HG03045 (cell line): ENCODE data around the gene CYP27A1.

Source experiments
- ATAC-seq: cut with Tn5 transposase; IDR thresholded peaks from one replicate; pipeline ENCODE4 v1.9.1; 2021; ENCODE audit warnings: mild to moderate bottlenecking, moderate library complexity; ENCODE audit not compliant: unreplicated experiment

The CYP27A1 gene

GRCh38 chr2:218781691-218782527, at the start of gene CYP27A1:
CYP27A1 (plus strand) TSS chr2:218782147; CDS start chr2:218782183, 36 bp downstream.
- ATAC-seq: no peak

- ATAC-seq: no peak
Measured at GRCh38 chr2:218732761-218733158, 49.2 kb upstream of the CYP27A1 start.

DNA sequence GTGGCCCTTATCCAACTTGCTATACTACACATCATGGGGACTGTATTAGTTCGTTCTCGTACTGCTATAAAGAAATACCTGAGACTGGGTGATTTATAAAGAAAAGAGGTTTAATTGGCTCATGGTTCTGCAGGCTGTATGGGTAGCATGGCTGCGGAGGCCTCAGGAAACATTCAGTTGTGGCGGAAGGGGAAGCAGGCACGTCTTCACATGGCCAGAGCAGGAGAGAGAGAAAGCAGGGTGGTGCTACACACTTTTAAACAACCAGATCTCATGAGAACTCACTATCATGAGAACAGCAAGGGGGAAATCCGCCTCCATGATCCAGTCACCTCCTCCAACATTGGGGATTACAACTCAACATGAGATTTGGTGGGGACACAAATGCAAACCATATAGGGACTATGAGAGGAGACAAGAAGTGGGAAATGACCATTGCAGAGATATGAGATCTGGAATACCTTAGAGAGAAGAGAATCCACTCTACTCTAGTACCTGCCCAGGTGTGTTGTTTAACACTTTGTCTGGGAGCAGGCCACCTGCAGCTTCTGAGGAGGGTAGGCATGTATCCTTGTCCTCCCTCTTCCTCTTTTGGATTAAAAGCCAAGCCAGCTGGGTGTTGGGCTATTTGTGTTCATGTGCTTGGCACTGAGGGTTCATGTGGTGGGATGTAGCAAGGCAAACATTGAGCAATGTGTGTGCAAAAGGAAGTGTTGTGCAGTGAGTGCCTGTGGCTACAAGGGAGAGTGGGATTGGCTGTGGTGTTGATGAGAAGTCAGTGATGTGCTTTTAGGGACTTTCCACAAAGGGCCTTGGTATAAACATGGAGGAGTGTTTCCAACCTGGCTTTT, 48.6 kb upstream of the CYP27A1 start:
- ATAC-seq: no peak

- ATAC-seq: no peak
Measured at GRCh38 chr2:218734190-218734975, 47.6 kb upstream of the CYP27A1 start.

DNA sequence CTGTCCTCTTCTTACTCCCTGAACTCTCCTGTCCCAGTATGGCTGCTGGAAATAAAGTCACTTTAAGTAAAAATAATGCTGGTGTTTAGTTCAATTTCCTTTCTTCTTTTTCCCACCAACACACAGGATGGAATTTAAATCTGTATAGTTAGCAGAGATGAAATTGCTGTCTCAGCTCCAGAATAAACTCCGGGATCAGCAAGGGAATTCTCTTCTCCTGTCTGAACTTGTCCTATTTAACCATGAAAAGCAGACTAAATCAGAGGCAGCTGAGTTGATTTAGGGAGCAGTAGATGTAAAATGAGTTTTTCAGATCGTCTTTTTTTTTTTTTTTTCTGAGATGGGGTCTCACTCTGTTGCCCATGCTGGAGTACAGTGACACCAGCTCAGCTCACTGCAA, 45.4 kb upstream of the CYP27A1 start:
- ATAC-seq: no peak

GRCh38 chr2:218743068-218743467, 38.9 kb upstream of the CYP27A1 start:
- no peak for ATAC-seq

- no peak for ATAC-seq
Measured at GRCh38 chr2:218744615-218745014, 37.3 kb upstream of the CYP27A1 start.

DNA sequence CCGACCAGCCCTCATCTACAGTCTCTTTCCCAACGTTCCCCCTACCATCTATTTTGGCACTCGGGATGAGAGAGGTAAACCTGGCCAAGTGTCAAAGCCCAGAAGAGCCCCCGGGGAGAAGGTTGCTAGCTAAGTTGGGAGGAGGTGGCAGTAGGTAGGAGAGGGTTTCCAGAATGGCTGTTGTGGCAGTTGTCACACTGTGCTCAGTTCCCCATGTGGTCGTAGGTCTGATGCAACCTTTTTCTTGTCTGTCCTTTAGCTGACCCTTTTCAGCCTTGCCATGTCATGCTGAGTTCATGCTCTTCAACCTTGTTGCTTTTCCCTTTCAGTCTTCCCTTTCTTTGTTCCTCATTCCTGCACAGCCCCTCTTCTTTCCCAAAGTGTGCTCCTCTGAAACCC, 36.8 kb upstream of the CYP27A1 start:
- no peak for ATAC-seq

DNA sequence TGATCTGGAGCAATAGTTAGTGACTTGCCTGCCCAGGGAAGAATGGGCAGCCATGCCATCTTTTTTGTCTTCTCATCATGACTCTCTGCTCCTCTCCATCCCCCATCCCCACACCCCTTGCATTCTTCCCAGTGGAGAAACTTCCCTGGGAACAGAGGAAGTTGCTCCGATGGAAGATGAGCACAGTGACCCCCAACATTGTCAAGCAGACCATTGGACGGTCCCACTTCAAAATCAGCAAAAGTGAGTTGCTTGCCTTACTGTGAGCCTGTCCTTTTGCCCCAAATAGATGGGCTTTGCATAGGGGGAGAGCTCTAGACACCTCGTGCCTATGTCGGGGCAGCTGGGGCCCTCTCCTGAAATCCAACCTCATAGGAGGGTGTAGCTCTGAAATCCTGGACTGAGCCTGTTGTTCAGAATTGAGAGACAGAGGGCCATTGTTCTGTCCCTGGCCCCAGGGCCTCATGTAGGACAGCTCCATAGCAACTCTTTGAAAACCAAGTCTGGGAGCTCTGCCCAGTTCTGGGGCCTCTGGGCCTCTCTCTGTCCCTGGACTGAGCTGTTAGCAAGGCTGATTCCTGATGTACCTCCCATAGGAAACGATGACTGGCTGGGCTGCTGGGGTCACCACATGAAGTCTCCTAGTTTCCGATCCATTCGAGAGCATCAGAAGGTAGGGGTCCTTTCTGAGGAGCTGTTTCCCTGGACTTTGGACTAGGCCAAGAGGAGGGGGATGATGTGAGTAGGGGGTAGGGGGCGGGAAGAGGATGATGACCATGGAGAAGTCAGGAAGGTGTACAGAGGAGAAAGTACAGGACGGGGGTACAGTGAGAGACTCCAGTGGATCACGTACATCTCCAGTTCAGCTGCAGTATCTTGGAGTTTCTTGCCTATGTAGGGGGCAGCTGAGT, 36.1 kb upstream of the CYP27A1 start:
- ATAC-seq: no peak

DNA sequence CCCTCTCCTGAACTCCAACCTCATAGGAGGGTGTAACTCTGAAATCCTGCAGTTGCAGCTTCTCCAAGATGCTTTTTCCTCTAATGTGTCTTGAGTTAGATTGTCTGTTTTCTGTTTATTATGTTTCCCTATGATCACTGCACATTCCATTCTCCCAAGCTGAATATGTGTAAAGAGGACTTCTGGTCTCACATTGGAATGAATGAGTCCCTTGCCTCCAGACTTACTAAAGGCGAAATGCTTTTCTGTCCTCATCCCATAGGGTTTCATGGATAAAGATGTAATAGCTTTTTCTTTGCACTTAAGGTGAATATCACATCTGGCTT, 35.5 kb upstream of the CYP27A1 start:
- no peak for ATAC-seq

DNA sequence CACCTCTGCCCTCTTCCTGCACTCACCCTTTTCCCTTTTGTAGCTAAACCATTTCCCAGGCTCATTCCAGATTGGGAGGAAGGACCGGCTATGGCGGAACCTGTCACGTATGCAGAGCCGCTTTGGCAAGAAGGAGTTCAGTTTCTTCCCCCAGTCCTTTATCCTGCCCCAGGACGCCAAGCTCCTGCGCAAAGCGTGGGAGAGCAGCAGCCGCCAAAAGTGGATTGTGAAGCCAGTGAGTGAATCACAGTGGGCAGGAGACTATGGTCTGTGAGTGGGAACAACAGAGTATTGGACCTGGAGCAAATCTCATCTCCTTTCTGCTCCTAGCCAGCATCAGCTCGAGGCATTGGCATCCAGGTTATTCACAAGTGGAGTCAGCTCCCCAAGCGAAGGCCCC, 35.0 kb upstream of the CYP27A1 start:
- ATAC-seq: no peak

- no peak for ATAC-seq
Measured at GRCh38 chr2:218748741-218749441, 33.1 kb upstream of the CYP27A1 start.

- no peak for ATAC-seq
Measured at GRCh38 chr2:218754201-218754600, 27.7 kb upstream of the CYP27A1 start.

DNA sequence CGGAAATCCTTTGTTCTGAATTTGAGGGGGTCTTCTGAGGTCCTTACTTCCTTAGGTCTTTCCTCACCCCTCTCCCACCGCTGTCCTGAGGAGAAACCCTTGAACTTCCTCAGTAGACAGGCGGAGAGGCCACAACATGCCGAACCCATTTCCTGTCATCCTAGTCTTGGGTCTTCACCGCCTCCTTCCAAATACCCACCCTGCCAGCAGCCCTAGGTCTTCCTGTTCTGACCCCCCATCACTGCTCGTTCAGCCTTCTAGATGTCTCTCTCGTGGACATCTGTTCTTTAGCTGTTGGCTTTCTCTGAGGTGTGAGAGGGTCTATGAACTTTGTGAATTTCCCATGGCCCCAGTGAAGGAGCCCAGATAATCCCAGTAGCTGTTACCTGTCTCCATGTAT, 27.2 kb upstream of the CYP27A1 start:
- no peak for ATAC-seq

- ATAC-seq: no peak
Measured at GRCh38 chr2:218755198-218755566, 26.8 kb upstream of the CYP27A1 start.

DNA sequence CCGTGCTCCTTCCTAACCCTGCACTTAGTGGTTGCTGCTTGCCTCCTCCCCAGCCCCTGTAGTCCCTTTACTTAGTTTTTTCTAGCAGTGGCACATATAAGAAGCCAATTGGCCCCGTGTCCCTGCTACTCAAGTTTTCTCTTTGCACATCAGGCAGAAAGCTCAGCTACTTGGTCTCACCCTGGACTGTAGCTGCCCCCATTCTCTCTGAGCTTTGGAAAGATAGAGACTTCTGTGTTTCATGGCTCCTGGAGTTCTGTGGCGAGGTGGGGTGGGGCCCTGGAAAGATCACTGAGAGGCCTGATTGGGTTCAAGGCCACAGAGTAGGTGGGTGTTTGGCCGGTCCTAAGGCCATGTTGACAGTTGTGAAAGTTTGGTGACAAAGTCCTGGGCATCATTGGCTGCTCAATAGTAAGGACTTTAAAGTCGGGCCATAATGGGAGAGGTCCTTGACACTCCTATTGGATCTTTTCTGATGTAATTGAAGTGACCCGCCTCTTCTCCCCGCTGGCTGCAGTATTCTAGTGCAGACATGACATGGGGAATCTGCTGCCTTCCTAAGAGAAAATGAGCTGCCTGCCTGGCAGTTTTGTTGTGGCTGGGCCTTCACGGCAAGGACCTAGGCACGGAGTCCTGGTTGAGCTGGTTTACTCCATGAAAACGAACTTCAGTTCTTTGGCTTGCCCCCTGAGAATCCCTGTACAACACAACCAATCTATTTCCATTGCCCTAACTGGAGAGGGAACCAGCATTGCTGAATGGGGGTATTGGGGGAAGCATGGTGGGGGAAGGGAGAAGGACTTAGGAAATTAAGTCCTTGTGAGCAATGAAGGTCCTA, 26.2 kb upstream of the CYP27A1 start:
- no peak for ATAC-seq

GRCh38 chr2:218756599-218757377, 25.2 kb upstream of the CYP27A1 start:
- ATAC-seq: no peak

- ATAC-seq: no peak
Measured at GRCh38 chr2:218761795-218762194, 20.2 kb upstream of the CYP27A1 start.
